ENCODE results near the gene FAM83C. TPM values are rescaled to one million over a fixed set of nuclear protein-coding genes. Genes with fewer than 3 reads are reported as not detected.

The FAM83C gene
- total and polyA plus RNA-seq, 10 of the 15 experiments (the other 5 are each of a cell fraction or from before 2014, with no cell fraction given) = not detected

- SMC1A ChIA-PET (ENCODE audit: uncharacterized antibody, unreplicated experiment) = no interaction called here
- Histone ChIP-seq H3K79me2 (ENCODE audit: control insufficient read depth, insufficient read depth, low read length) (no peaks in the 10 kb centered on the region), H3K27ac (ENCODE audit: control insufficient read depth, insufficient read depth) (no peak overlapping the region), H3K27me3 (replicated peaks in 1 of 2; ENCODE audit: control insufficient read depth in 2 of 2, insufficient read depth in 2 of 2, low read length in 1 of 2) (no peaks in the 10 kb centered on the region), H3K9ac (ENCODE audit: control insufficient read depth, insufficient read depth, low read length) (no peak overlapping the region), H4K20me1 (ENCODE audit: control insufficient read depth, insufficient read depth) (no peaks in the 10 kb centered on the region), H3K36me3 (ENCODE audit: control insufficient read depth in 2 of 2, insufficient read depth in 2 of 2, low read length in 1 of 2) (no peaks in the 10 kb centered on the region), H3K4me2 (ENCODE audit: control insufficient read depth, insufficient read depth) (no peak overlapping the region), H2AFZ (ENCODE audit: control insufficient read depth, low read depth, low read length) (no peak overlapping the region), H3K9me3 (replicated peaks; ENCODE audit: control insufficient read depth, insufficient read depth, low read length) (no peaks in the 10 kb centered on the region), H3K4me1 (ENCODE audit: control insufficient read depth, insufficient read depth, low read length) (no peaks in the 10 kb centered on the region), H3K4me3 (no peak overlapping the region)
- RAD21 ChIA-PET (ENCODE audit: unreplicated experiment) = no interaction called here
- in situ Hi-C loops (cut with MboI) = no loop called here
- intact Hi-C loops (cut with micrococcal nuclease; ENCODE audit: unreplicated experiment) = no loop called here
- ATAC-seq = no peak
- no TSS peak for BruUV-seq (replicated peaks)
- 64% methylated on average over 16 of the region's 19 CpGs for WGBS (ENCODE audit: insufficient coverage, insufficient replicate concordance, low lambda C conversion rate, missing lambda C conversion rate)
- POLR2A ChIA-PET = no interaction called here
- DNase-seq (ENCODE audit: low read depth, low spot score) = no peak
- CTCF ChIA-PET = interaction anchor here (1.4 to 1.9 kb wide), 2 partner anchors 11 to 12 kb away, joined by 5 read pairs; no protein-coding TSS in a partner anchor
- no peak for FAIRE-seq
- TF ChIP-seq DPF2 (IDR thresholded peaks at IDR 0.05) (no peak), MTA3 (IDR thresholded peaks at IDR 0.05; ENCODE audit: borderline replicate concordance, low read length) (no peak), BACH1 (IDR thresholded peaks at IDR 0.05; ENCODE audit: borderline replicate concordance) (no peak), EED (IDR thresholded peaks at IDR 0.05; ENCODE audit: low read depth) (no peak), KDM1A (IDR thresholded peaks at IDR 0.05; ENCODE audit: borderline replicate concordance) (no peak), SREBF2 (IDR thresholded peaks at IDR 0.05; ENCODE audit: low read length) (no peak), PAX8 (IDR thresholded peaks at IDR 0.05) (no peak), KAT2A (conservative IDR thresholded peaks at IDR 0.05; ENCODE audit: control insufficient read depth, low read depth, low read length) (no peak), HDGF (IDR thresholded peaks at IDR 0.05) (no peak), ATF3 (IDR thresholded peaks at IDR 0.05; ENCODE audit: borderline replicate concordance, extremely low read depth, low read depth, low read length) (no peak), NR2C1 (IDR thresholded peaks at IDR 0.05) (no peak), EZH2 (IDR thresholded peaks at IDR 0.05; ENCODE audit: borderline replicate concordance, control insufficient read depth, low read depth, low read length) (no peak), TBL1XR1 (IDR thresholded peaks at IDR 0.05; ENCODE audit: low read depth, low read length) (no peak), RB1 (IDR thresholded peaks at IDR 0.05; ENCODE audit: borderline replicate concordance) (no peak), YBX1 (IDR thresholded peaks at IDR 0.05) (no peak)
- TF ChIP-seq, protein P1, sequence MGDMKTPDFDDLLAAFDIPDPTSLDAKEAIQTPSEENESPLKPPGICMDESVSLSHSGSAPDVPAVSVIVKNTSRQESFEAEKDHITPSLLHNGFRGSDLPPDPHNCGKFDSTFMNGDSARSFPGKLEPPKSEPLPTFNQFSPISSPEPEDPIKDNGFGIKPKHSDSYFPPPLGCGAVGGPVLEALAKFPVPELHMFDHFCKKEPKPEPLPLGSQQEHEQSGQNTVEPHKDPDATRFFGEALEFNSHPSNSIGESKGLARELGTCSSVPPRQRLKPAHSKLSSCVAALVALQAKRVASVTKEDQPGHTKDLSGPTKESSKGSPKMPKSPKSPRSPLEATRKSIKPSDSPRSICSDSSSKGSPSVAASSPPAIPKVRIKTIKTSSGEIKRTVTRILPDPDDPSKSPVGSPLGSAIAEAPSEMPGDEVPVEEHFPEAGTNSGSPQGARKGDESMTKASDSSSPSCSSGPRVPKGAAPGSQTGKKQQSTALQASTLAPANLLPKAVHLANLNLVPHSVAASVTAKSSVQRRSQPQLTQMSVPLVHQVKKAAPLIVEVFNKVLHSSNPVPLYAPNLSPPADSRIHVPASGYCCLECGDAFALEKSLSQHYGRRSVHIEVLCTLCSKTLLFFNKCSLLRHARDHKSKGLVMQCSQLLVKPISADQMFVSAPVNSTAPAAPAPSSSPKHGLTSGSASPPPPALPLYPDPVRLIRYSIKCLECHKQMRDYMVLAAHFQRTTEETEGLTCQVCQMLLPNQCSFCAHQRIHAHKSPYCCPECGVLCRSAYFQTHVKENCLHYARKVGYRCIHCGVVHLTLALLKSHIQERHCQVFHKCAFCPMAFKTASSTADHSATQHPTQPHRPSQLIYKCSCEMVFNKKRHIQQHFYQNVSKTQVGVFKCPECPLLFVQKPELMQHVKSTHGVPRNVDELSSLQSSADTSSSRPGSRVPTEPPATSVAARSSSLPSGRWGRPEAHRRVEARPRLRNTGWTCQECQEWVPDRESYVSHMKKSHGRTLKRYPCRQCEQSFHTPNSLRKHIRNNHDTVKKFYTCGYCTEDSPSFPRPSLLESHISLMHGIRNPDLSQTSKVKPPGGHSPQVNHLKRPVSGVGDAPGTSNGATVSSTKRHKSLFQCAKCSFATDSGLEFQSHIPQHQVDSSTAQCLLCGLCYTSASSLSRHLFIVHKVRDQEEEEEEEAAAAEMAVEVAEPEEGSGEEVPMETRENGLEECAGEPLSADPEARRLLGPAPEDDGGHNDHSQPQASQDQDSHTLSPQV (IDR thresholded peaks at IDR 0.05) = no peak
- TF ChIP-seq, protein P2, sequence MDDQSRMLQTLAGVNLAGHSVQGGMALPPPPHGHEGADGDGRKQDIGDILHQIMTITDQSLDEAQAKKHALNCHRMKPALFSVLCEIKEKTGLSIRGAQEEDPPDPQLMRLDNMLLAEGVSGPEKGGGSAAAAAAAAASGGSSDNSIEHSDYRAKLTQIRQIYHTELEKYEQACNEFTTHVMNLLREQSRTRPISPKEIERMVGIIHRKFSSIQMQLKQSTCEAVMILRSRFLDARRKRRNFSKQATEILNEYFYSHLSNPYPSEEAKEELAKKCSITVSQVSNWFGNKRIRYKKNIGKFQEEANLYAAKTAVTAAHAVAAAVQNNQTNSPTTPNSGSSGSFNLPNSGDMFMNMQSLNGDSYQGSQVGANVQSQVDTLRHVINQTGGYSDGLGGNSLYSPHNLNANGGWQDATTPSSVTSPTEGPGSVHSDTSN (IDR thresholded peaks at IDR 0.05; ENCODE audit: insufficient replicate concordance, low read depth, low read length) = no peak
Observed at GRCh38 chr20:35293303-35294292, 1.4 kb upstream of the FAM83C start.
